Bronchial epithelial cell (primary cell): ENCODE data around the gene PIP5K1C. TPM values are rescaled to one million over a fixed set of nuclear protein-coding genes. Genes with fewer than 3 reads are reported as not detected.

Source experiments
- DNase-seq: peaks from one replicate; pipeline ENCODE4 v3.0.0-alpha.2; 2010; ENCODE audit warnings: low read depth
- FAIRE-seq: peaks from 2 replicates; lab custom pipeline; 2011; peaks lifted over from hg19 to GRCh38; lab: Jason Lieb, UNC
- H3K27me3 ChIP-seq: 2 replicates; pipeline ENCODE4 v1.5.1; 2011; ENCODE audit warnings: low read length; ENCODE audit not compliant: control insufficient read depth, insufficient read depth
- H3K36me3 ChIP-seq: 2 replicates; pipeline ENCODE4 v1.5.1; 2011; ENCODE audit warnings: low read length; ENCODE audit not compliant: control insufficient read depth, insufficient read depth
- H3K4me3 ChIP-seq: 2 replicates; pipeline ENCODE4 v1.5.1; 2011; ENCODE audit warnings: mild to moderate bottlenecking, low read depth, low read length, control low read depth
- CTCF ChIP-seq: IDR thresholded peaks from 2 replicates; pipeline ENCODE4 v1.5.1; 2011; ENCODE audit warnings: mild to moderate bottlenecking, moderate library complexity, low read length, control low read depth, inconsistent platforms; ENCODE audit not compliant: insufficient read depth, severe bottlenecking
- total RNA-seq: library from RNA; depleted of rRNA; stranded (reverse); fragments of >200 nt; gene quantifications from 2 replicates; pipeline ENCODE4 v1.2.1, GENCODE V29; 2014

The PIP5K1C gene
- total RNA-seq, 1 donor from 2014 or later = 6.3 TPM

GRCh38 chr19:3618811-3619630, 81.2 kb downstream of the PIP5K1C start:
- peaks cover 15% of the 10 kb centered on the region for H3K36me3 ChIP-seq
- H3K4me3 ChIP-seq = no peak overlapping the region
- no peak for TF ChIP-seq CTCF
- DNase-seq (no peak), FAIRE-seq (no peak)
- no peaks in the 10 kb centered on the region for H3K27me3 ChIP-seq

- FAIRE-seq = no peak
Observed at GRCh38 chr19:3618144-3618810, 82.0 kb downstream of the PIP5K1C start.

GRCh38 chr19:3617463-3617862, 82.8 kb downstream of the PIP5K1C start:
- Histone ChIP-seq H3K27me3 (no peaks in the 10 kb centered on the region), H3K36me3 (peaks cover 15% of the 10 kb centered on the region), H3K4me3 (no peak overlapping the region)
- DNase-seq (no peak), FAIRE-seq (no peak)
- no peak for TF ChIP-seq CTCF

More at GRCh38 chr19:3618144-3618810, 82.0 kb downstream of the PIP5K1C start:
- peaks cover 13% of the 10 kb centered on the region for H3K36me3 ChIP-seq
- H3K4me3 ChIP-seq = no peak overlapping the region
- DNase-seq = no peak
- no peaks in the 10 kb centered on the region for H3K27me3 ChIP-seq
- peak; percentile 81 for TF ChIP-seq CTCF

GRCh38 chr19:3615524-3616135, 84.6 kb downstream of the PIP5K1C start:
- TF ChIP-seq CTCF = no peak
- H3K36me3 ChIP-seq = peaks cover 20% of the 10 kb centered on the region
- FAIRE-seq = no peak

GRCh38 chr19:3614858-3615505, 85.3 kb downstream of the PIP5K1C start:
- Histone ChIP-seq H3K36me3 (peaks cover 21% of the 10 kb centered on the region), H3K27me3 (no peaks in the 10 kb centered on the region), H3K4me3 (no peak overlapping the region)
- no peak for DNase-seq
- no peak for TF ChIP-seq CTCF
- no peak for FAIRE-seq

More at GRCh38 chr19:3615524-3616135, 84.6 kb downstream of the PIP5K1C start:
- DNase-seq = no peak
- Histone ChIP-seq H3K27me3 (no peaks in the 10 kb centered on the region), H3K4me3 (no peak overlapping the region)
